22Rv1 (cell line): ENCODE data around the gene CENPV.

ENCODE experiments used
- H3K27ac ChIP-seq: fragments of 450-650 bp; 2 replicates; pipeline ENCODE4 v1.5.1; 2017
- CTCF ChIP-seq: fragments of 450-650 bp; IDR thresholded peaks from 2 replicates; pipeline ENCODE4 v1.5.1; 2017; ENCODE audit warnings: mild to moderate bottlenecking
- ZFX ChIP-seq: fragments of 450-650 bp; IDR thresholded peaks from 2 replicates; pipeline ENCODE4 v1.6.1; 2017; ENCODE audit warnings: antibody characterized with exemption, borderline replicate concordance

The CENPV gene

GRCh38 chr17:16374146-16374938 lies 21.1 kb upstream of the CENPV start:
- TF ChIP-seq CTCF (no peak), ZFX (no peak)
- no peak overlapping the region for H3K27ac ChIP-seq

- no peak for TF ChIP-seq ZFX
- no peak for TF ChIP-seq CTCF
- H3K27ac ChIP-seq, result peak overlapping the region; percentile 20; the same call in 1 of the 2 replicates
Measured at GRCh38 chr17:16371742-16372141, 18.5 kb upstream of the CENPV start.

- H3K27ac ChIP-seq, result no peak overlapping the region
- TF ChIP-seq ZFX (no peak), CTCF (no peak)
Measured at GRCh38 chr17:16364625-16365024, 11.4 kb upstream of the CENPV start.

- no peak overlapping the region for H3K27ac ChIP-seq
- TF ChIP-seq ZFX (no peak), CTCF (peak; percentile 95)
Measured at GRCh38 chr17:16363749-16364536, 10.7 kb upstream of the CENPV start.

- no peak for TF ChIP-seq ZFX
- no peak for TF ChIP-seq CTCF
- no peak overlapping the region for H3K27ac ChIP-seq
Measured at GRCh38 chr17:16361874-16362273, 8.6 kb upstream of the CENPV start.

- H3K27ac ChIP-seq, result no peak overlapping the region
- no peak for TF ChIP-seq CTCF
Measured at GRCh38 chr17:16358394-16358793, 5.1 kb upstream of the CENPV start.

GRCh38 chr17:16354585-16354984 lies 1.3 kb upstream of the CENPV start:
- TF ChIP-seq ZFX (no peak), CTCF (no peak)
- no peak overlapping the region for H3K27ac ChIP-seq
